Mucosa of rectum (tissue), 2 donors: ENCODE results near the gene CAGE1.

Experiments used
- H3K27ac ChIP-seq, 2 donors: one replicate each; pipeline ENCODE4 v1.7.0; 2013; ENCODE audit warnings: inconsistent platforms in 2 of 2, low read depth in 2 of 2, low read length in 2 of 2
- H3K27me3 ChIP-seq, 2 donors: one replicate each; pipeline ENCODE4 v1.7.0; 2013; ENCODE audit warnings: low read length in 2 of 2; ENCODE audit not compliant: control insufficient read depth in 2 of 2, insufficient read depth in 2 of 2
- H3K36me3 ChIP-seq, 2 donors: one replicate each; pipeline ENCODE4 v1.7.0; 2013; ENCODE audit warnings: low read length in 2 of 2; ENCODE audit not compliant: control insufficient read depth in 2 of 2, insufficient read depth in 2 of 2
- H3K4me1 ChIP-seq, 2 donors: one replicate each; pipeline ENCODE4 v1.7.0; 2013; ENCODE audit warnings: low read length in 2 of 2, mild to moderate bottlenecking in 1 of 2; ENCODE audit not compliant: control insufficient read depth in 2 of 2, insufficient read depth in 2 of 2
- H3K4me3 ChIP-seq, 2 donors: one replicate each; pipeline ENCODE4 v1.7.0; 2013; ENCODE audit warnings: low read length in 2 of 2
- H3K9ac ChIP-seq, 2 donors: one replicate each; pipeline ENCODE4 v1.7.0; 2013; ENCODE audit warnings: low read length in 2 of 2, low read depth in 1 of 2, mild to moderate bottlenecking in 1 of 2
- H3K9me3 ChIP-seq, 2 donors: one replicate each; pipeline ENCODE4 v1.7.0; 2013; ENCODE audit warnings: low read length in 2 of 2; ENCODE audit not compliant: control insufficient read depth in 2 of 2
- donor health status: healthy.
- donor health status: Normal muscosa, but diverticular disease.

CAGE1 gene

GRCh38 chr6:7295916-7296315, 93.6 kb downstream of the CAGE1 start:
- no peak overlapping the region for H3K9ac ChIP-seq
- H3K4me3 ChIP-seq: no peak overlapping the region
- H3K27ac ChIP-seq: no peak overlapping the region
- peaks cover 48 to 51% of the 10 kb centered on the region in 2 donors for H3K36me3 ChIP-seq
- H3K27me3 ChIP-seq: no peaks in the 10 kb centered on the region
- no peaks in the 10 kb centered on the region for H3K4me1 ChIP-seq
- H3K9me3 ChIP-seq: no peaks in the 10 kb centered on the region

- peaks cover 51 to 58% of the 10 kb centered on the region in 2 donors for H3K36me3 ChIP-seq
- no peaks in the 10 kb centered on the region for H3K27me3 ChIP-seq
- H3K4me3 ChIP-seq: no peak overlapping the region
- no peak overlapping the region for H3K27ac ChIP-seq
- H3K4me1 ChIP-seq: no peaks in the 10 kb centered on the region
- H3K9me3 ChIP-seq: no peaks in the 10 kb centered on the region
- no peak overlapping the region for H3K9ac ChIP-seq
These were observed 96.8 kb downstream of the CAGE1 start for GRCh38 chr6:7292596-7293255.

- H3K27me3 ChIP-seq: no peaks in the 10 kb centered on the region
- no peak overlapping the region for H3K27ac ChIP-seq
- H3K4me1 ChIP-seq: no peaks in the 10 kb centered on the region
- H3K4me3 ChIP-seq: no peak overlapping the region
- H3K9ac ChIP-seq: no peak overlapping the region
- H3K9me3 ChIP-seq: no peaks in the 10 kb centered on the region
- H3K36me3 ChIP-seq: peaks cover 48 to 65% of the 10 kb centered on the region in 2 donors
These were observed 99.5 kb downstream of the CAGE1 start for GRCh38 chr6:7290079-7290478.

DNA sequence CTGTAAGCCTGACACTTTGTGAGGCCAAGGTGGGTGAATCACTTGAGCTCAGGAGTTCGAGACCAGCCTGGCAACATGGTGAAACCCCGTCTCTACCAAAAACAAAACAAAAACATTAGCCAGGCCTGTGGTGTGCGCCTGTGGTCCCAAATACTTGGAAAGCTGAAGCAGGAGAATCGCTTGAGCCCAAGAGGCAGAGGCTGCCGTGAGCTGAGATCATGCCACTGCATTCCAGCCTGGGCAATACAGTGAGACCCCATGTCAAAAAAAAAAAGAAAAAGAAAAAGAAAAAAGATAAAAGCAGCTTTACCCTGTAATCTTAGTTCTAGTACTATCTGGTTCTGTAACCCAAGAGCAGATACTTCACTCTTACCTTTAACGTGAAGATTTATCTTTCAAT, 104.1 kb downstream of the CAGE1 start:
- no peak overlapping the region for H3K9ac ChIP-seq
- H3K9me3 ChIP-seq: no peaks in the 10 kb centered on the region
- no peak overlapping the region for H3K27ac ChIP-seq
- peaks cover 31 to 44% of the 10 kb centered on the region in 2 donors for H3K36me3 ChIP-seq
- no peaks in the 10 kb centered on the region for H3K4me1 ChIP-seq
- no peak overlapping the region for H3K4me3 ChIP-seq
- H3K27me3 ChIP-seq: no peaks in the 10 kb centered on the region

DNA sequence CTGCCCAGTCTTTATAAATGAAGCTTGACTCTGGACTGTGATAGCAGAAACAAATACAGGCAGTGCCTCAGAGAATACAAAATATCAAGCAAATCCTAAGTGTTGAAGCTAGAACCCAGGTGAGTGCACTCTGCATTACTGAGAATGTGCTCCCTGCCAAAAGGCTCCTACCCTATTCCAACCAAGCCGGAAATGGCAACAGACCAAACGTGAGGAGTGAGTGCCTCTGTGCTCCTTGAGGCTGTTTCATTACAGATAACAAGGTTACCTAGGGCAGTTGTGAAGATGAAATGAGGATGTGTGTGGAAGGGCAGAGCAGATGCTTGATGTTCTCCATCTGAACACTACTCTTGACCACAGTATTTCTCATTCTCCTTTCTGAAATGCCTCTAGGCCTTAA, 105.9 kb downstream of the CAGE1 start:
- Histone ChIP-seq H3K4me3 (no peak overlapping the region), H3K9ac (no peak overlapping the region), H3K27ac (no peak overlapping the region), H3K4me1 (no peaks in the 10 kb centered on the region), H3K9me3 (no peaks in the 10 kb centered on the region), H3K27me3 (no peaks in the 10 kb centered on the region), H3K36me3 (peaks cover 15 to 26% of the 10 kb centered on the region in 2 donors)

GRCh38 chr6:7282097-7282906, 107.2 kb downstream of the CAGE1 start:
- Histone ChIP-seq H3K27me3 (no peaks in the 10 kb centered on the region), H3K4me1 (peaks cover 2 to 4% of the 10 kb centered on the region in 2 donors), H3K9me3 (no peaks in the 10 kb centered on the region), H3K4me3 (no peak overlapping the region), H3K27ac (no peak overlapping the region), H3K9ac (no peak overlapping the region), H3K36me3 (peaks cover 8 to 18% of the 10 kb centered on the region in 2 donors)
